HepG2 (cell line): Measurements from ENCODE around the gene WARS2. TPM values are rescaled to one million over a fixed set of nuclear protein-coding genes. Genes with fewer than 3 reads are reported as not detected.

Experiments used
- ATAC-seq: fragments of 200-7000 bp; cut with Tn5 transposase; 3 replicates; pipeline ENCODE4 v1.9.1; 2020; ENCODE audit warnings: mild to moderate bottlenecking, moderate library complexity
- BruUV-seq: library from RNA; stranded (reverse); fragments of 400-500 nt; replicated peaks from 2 replicates; lab custom pipeline; 2021; lab: Mats Ljungman, UMichigan
- CTCF ChIA-PET: fragments of 300-600 bp; formaldehyde crosslinking; extraction: SDS; loops from one replicate; lab custom pipeline; 2021; ENCODE audit warnings: low total read pairs, inconsistent platforms, low intra/inter-chr PET ratio; lab: Yijun Ruan, JAX
- POLR2A ChIA-PET: fragments of 350-600 bp; sonication (Branson Sonifier 250); formaldehyde crosslinking; loops from one replicate; lab custom pipeline; 2020; ENCODE audit warnings: antibody characterized with exemption, inconsistent platforms; lab: Yijun Ruan, JAX
- DNase-seq: peaks from one replicate; pipeline ENCODE4 v3.0.0-alpha.2; 2015; ENCODE audit warnings: low spot score
- FAIRE-seq: peaks from 3 replicates; lab custom pipeline; 2011; peaks lifted over from hg19 to GRCh38; lab: Jason Lieb, UNC
- H2AFZ ChIP-seq: one replicate; pipeline ENCODE4 v1.6.1; 2011; ENCODE audit warnings: low read length, inconsistent platforms
- H3K27ac ChIP-seq: fragments of 300-600 bp; 3 replicates; pipeline ENCODE4 v1.8.0; 2011; ENCODE audit warnings: mixed run types, mild to moderate bottlenecking, mixed read lengths, low read length, inconsistent platforms; ENCODE audit not compliant: insufficient read depth; ENCODE audit errors: extremely low read length
- H3K27me3 ChIP-seq, 2 experiments: fragments of 200-600 bp in 1 of 2; 2 replicates in 1 of 2; 3 replicates in 1 of 2; pipeline versions ENCODE4 v1.6.0 to v1.8.0; 2011; ENCODE audit warnings: low read length in 2 of 2, mild to moderate bottlenecking in 2 of 2, moderate library complexity in 2 of 2, inconsistent platforms in 1 of 2; ENCODE audit not compliant: insufficient read depth in 2 of 2, control insufficient read depth in 1 of 2
- H3K36me3 ChIP-seq, 2 experiments: fragments of 200-600 bp in 1 of 2; replicated peaks in 1 of 2; 2 replicates in 1 of 2; 3 replicates in 1 of 2; pipeline versions ENCODE4 v1.5.1 to v1.8.0; 2011; ENCODE audit warnings: low read length in 2 of 2, inconsistent platforms in 1 of 2; ENCODE audit not compliant: insufficient read depth in 2 of 2, control insufficient read depth in 1 of 2
- H3K4me1 ChIP-seq: 2 replicates; pipeline ENCODE4 v1.5.1; 2012; ENCODE audit warnings: low read length, inconsistent platforms; ENCODE audit not compliant: insufficient read depth
- H3K4me2 ChIP-seq: 2 replicates; pipeline ENCODE4 v1.6.0; 2011; ENCODE audit warnings: low read depth, low read length, inconsistent platforms
- H3K4me3 ChIP-seq, 3 experiments: fragments of 200-600 bp in 1 of 3; sonication (generic), shearing (Covaris generic) in 1 of 3; replicated peaks in 1 of 3; 2 replicates each; pipeline ENCODE4 v1.5.1; 2011 to 2016; ENCODE audit warnings: low read length in 3 of 3, inconsistent platforms in 2 of 3, low read depth in 2 of 3, mild to moderate bottlenecking in 2 of 3, control low read depth in 1 of 3, mixed read lengths in 1 of 3; ENCODE audit not compliant: insufficient read depth in 1 of 3
- H3K79me2 ChIP-seq: one replicate; pipeline ENCODE4 v1.6.1; 2011; ENCODE audit warnings: low read length, inconsistent platforms; ENCODE audit not compliant: insufficient read depth
- H3K9ac ChIP-seq: 2 replicates; pipeline ENCODE4 v1.6.0; 2011; ENCODE audit warnings: mild to moderate bottlenecking, low read depth, low read length, inconsistent platforms; ENCODE audit not compliant: insufficient read depth
- H3K9me3 ChIP-seq: 2 replicates; pipeline ENCODE4 v1.5.1; 2012; ENCODE audit warnings: mild to moderate bottlenecking, low read length
- H4K20me1 ChIP-seq: 2 replicates; pipeline ENCODE4 v1.6.0; 2011; ENCODE audit warnings: inconsistent platforms, mild to moderate bottlenecking, low read length, moderate library complexity; ENCODE audit not compliant: insufficient read depth
- ARID2 ChIP-seq: sonication (generic); formaldehyde crosslinking; IDR thresholded peaks from 2 replicates; pipeline ENCODE4 v1.8.1; 2022; ENCODE audit warnings: mild to moderate bottlenecking, missing genetic modification reagents, borderline replicate concordance
- POGZ ChIP-seq: sonication (generic); formaldehyde crosslinking; IDR thresholded peaks from 2 replicates; pipeline ENCODE4 v1.4.0; 2020; ENCODE audit warnings: mild to moderate bottlenecking, missing genetic modification reagents
- RAD21 ChIP-seq: fragments of 450-650 bp; formaldehyde crosslinking; IDR thresholded peaks from 2 replicates; pipeline ENCODE4 v1.5.0; 2020; ENCODE audit warnings: mild to moderate bottlenecking
- RFX1 ChIP-seq: fragments of 450-650 bp; IDR thresholded peaks from 2 replicates; pipeline ENCODE4 v1.6.1; 2017
- RFXAP ChIP-seq: sonication (generic); formaldehyde crosslinking; IDR thresholded peaks from 2 replicates; pipeline ENCODE4 v1.4.0; 2020; ENCODE audit warnings: missing genetic modification reagents, borderline replicate concordance
- RNF2 ChIP-seq: fragments of 450-650 bp; conservative IDR thresholded peaks from 2 replicates; pipeline ENCODE4 v1.6.1; 2016; ENCODE audit warnings: low read depth
- SETDB1 ChIP-seq: sonication (generic); formaldehyde crosslinking; IDR thresholded peaks from 2 replicates; pipeline ENCODE4 v1.5.1; 2020; ENCODE audit warnings: missing genetic modification reagents, mild to moderate bottlenecking, borderline replicate concordance
- U2AF1 ChIP-seq: fragments of 200-400 bp; formaldehyde crosslinking; optimal IDR thresholded peaks from 2 replicates; pipeline ENCODE3; 2017; ENCODE audit warnings: mild to moderate bottlenecking, low read depth, low read length
- ZBTB38 ChIP-seq: sonication (generic); formaldehyde crosslinking; IDR thresholded peaks from 2 replicates; pipeline ENCODE4 v1.5.1; 2020; ENCODE audit warnings: mild to moderate bottlenecking, missing genetic modification reagents
- ZNF34 ChIP-seq: sonication (generic); formaldehyde crosslinking; IDR thresholded peaks from 2 replicates; pipeline ENCODE4 v1.4.0; 2020; ENCODE audit warnings: mild to moderate bottlenecking, missing genetic modification reagents, borderline replicate concordance
- ZNF615 ChIP-seq: sonication (generic); formaldehyde crosslinking; IDR thresholded peaks from 2 replicates; pipeline ENCODE4 v1.5.0; 2020; ENCODE audit warnings: mild to moderate bottlenecking, missing genetic modification reagents, borderline replicate concordance
- ZNF75D ChIP-seq: sonication (generic); formaldehyde crosslinking; IDR thresholded peaks from 2 replicates; pipeline ENCODE4 v1.8.1; 2023; ENCODE audit warnings: missing genetic modification reagents, mild to moderate bottlenecking, borderline replicate concordance
- ZNF850 ChIP-seq: sonication (generic); formaldehyde crosslinking; conservative IDR thresholded peaks from 2 replicates; pipeline ENCODE4 v1.9.0; 2021; ENCODE audit warnings: mild to moderate bottlenecking, missing genetic modification reagents
- WGBS: methylation state at CpG from one replicate; pipeline ENCODE4 v1.1.6; 2017; ENCODE audit warnings: low lambda C conversion rate; 5-methylcytosine and 5-hydroxymethylcytosine counted together
- in situ Hi-C: cut with HindIII; loops from 2 replicates; pipeline ENCODE4 v1.10.0; 2017; ENCODE audit warnings: low pct_unique_long_range_greater_than_20kb; ENCODE audit not compliant: extremely low pct_ligation_motif_present
- intact Hi-C: fragments of 100-400 bp; cut with micrococcal nuclease; formaldehyde crosslinking; loops from one replicate; pipeline ENCODE4 v1.10.0; 2022; ENCODE audit not compliant: unreplicated experiment
- polyA plus RNA-seq, 8 experiments: library from polyadenylated mRNA; depleted of rRNA in 3 of 8; stranded (reverse) in 7 of 8; unstranded in 1 of 8; fragments of >200 nt; fragmentation: Illumina TruSeq in 4 of 8; extraction: Trizol in 4 of 8; gene quantifications; 2 replicates each; pipeline versions ENCODE4 v1.2.1 to v1.2.3, GENCODE V29; 2011 to 2016; ENCODE audit warnings: low read depth in 4 of 8, missing spikeins in 1 of 8, mixed read lengths in 1 of 8; ENCODE audit not compliant: insufficient read depth in 1 of 8
- total RNA-seq, 5 experiments: library from RNA; depleted of rRNA; stranded (reverse); fragments of >200 nt; fragmentation: Illumina TruSeq; extraction: Trizol; gene quantifications; 2 replicates each; pipeline ENCODE4 v1.2.3, GENCODE V29; 2016; ENCODE audit warnings: low read depth in 1 of 5
- TF ChIP-seq, protein P1 (sequence below): sonication (generic); formaldehyde crosslinking; IDR thresholded peaks from 2 replicates; pipeline ENCODE4 v1.5.0; 2020; ENCODE audit warnings: mild to moderate bottlenecking, missing genetic modification reagents
- TF ChIP-seq, protein P2 (sequence below), 2 experiments: sonication (generic) in 1 of 2; formaldehyde crosslinking in 1 of 2; IDR thresholded peaks; 2 replicates each; pipeline versions ENCODE4 v1.4.0 to v1.6.1; 2016 to 2020; ENCODE audit warnings: borderline replicate concordance in 1 of 2, low read depth in 1 of 2, mild to moderate bottlenecking in 1 of 2, missing genetic modification reagents in 1 of 2

Gene WARS2
- total and polyA plus RNA-seq, 2 of the 13 experiments (the other 11 are each of a cell fraction or from before 2014, with no cell fraction given), result 12.4 to 18.8 TPM

DNA sequence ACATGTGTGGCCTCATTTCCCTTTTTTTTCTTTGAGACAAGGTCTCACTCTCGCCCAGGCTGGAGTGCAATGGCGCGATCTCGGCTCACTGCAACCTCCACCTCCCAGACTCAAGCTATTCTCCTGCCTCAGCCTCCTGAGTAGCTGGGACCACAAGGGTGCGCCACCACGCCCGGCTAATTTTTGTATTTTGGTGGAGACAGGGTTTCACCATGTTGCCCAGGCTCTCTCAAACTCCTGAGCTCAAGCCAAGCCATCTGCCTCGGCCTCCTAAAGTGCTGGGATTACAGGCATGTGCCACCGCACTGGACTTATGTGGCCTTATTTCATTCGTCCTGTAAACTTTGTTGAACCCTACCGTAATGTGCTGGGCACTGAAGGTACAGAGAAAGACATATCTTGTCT lies 569 bp upstream of the WARS2 start (continued):
- TF ChIP-seq, protein P1, sequence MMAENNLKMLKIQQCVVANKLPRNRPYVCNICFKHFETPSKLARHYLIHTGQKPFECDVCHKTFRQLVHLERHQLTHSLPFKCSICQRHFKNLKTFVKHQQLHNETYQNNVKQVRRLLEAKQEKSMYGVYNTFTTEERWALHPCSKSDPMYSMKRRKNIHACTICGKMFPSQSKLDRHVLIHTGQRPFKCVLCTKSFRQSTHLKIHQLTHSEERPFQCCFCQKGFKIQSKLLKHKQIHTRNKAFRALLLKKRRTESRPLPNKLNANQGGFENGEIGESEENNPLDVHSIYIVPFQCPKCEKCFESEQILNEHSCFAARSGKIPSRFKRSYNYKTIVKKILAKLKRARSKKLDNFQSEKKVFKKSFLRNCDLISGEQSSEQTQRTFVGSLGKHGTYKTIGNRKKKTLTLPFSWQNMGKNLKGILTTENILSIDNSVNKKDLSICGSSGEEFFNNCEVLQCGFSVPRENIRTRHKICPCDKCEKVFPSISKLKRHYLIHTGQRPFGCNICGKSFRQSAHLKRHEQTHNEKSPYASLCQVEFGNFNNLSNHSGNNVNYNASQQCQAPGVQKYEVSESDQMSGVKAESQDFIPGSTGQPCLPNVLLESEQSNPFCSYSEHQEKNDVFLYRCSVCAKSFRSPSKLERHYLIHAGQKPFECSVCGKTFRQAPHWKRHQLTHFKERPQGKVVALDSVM (CRISPR knock-in tag), result peak; percentile 96
- 0 out of 2 replicates have a peak, but pooled peaks have one; percentile 47 for TF ChIP-seq ZNF615
- TF ChIP-seq ZBTB38 (CRISPR knock-in tag), result 0 out of 2 replicates have a peak, but pooled peaks have one; percentile 35
- 0 out of 2 replicates have a peak, but pooled peaks have one; percentile 68 for TF ChIP-seq ZNF850 (CRISPR knock-in tag)
- no peak for TF ChIP-seq SETDB1 (CRISPR knock-in tag)
- TF ChIP-seq RNF2, result 0 out of 2 replicates have a peak, but pooled peaks have one; percentile 9
- peak; percentile 30; the same call in 1 of the 2 replicates for TF ChIP-seq RFXAP (CRISPR knock-in tag)
- TF ChIP-seq POGZ, result 0 out of 2 replicates have a peak, but pooled peaks have one; percentile 41
- 0 out of 2 replicates have a peak, but pooled peaks have one; percentile 2 for TF ChIP-seq RFX1

DNA sequence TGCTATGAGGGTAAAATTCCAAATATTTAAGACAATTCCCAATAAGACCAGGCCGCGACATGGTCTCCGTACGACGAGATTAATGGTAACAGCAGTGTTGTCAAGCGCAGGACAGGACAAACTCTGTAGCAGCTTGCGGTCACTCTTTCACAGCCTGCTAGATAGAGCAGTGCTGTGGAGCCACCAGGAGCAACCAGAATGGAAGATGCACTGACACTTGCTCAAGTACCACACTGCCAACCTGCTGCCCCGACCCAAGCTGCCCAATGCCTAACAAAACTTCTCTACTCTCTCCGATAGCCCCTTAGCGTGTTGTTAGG lies 636 bp downstream of the WARS2 start:
- H3K9me3 ChIP-seq, result no peaks in the 10 kb centered on the region
- H3K27ac ChIP-seq, result peak overlapping the region; percentile 91
- peak; percentile 61 for ATAC-seq
- 2% methylated on average over 10 of the region's 10 CpGs for WGBS
- no TSS peak for BruUV-seq
- H3K79me2 ChIP-seq, result peaks cover 33% of the 10 kb centered on the region
- peak overlapping the region; percentile 84 for H3K9ac ChIP-seq
- CTCF ChIA-PET, result no interaction called here
- intact Hi-C loops, result loop anchor here (10.0 kb wide), 1 partner anchor 175 kb away; no protein-coding TSS in a partner anchor
- POLR2A ChIA-PET, result interaction anchor here (0.9 to 1.8 kb wide), 3 partner anchors 17 to 181 kb away, joined by 3 to 7 read pairs (median 3); no protein-coding TSS in a partner anchor
- H3K27me3 ChIP-seq, result no peaks in the 10 kb centered on the region
- H4K20me1 ChIP-seq, result no peaks in the 10 kb centered on the region
- peak overlapping the region; percentile 75 to 85 (median 75) for H3K4me3 ChIP-seq
- in situ Hi-C loops, result no loop called here
- H3K36me3 ChIP-seq, result no peaks in the 10 kb centered on the region
- H3K4me2 ChIP-seq, result peak overlapping the region; percentile 85
- peak overlapping the region; percentile 38 for H2AFZ ChIP-seq
- peaks cover 34% of the 10 kb centered on the region for H3K4me1 ChIP-seq
- DNase-seq, result no peak
- no peak for FAIRE-seq
- TF ChIP-seq RAD21, result no peak
- TF ChIP-seq ARID2 (CRISPR knock-in tag), result no peak
- peak; percentile 51; the same call in 1 of the 2 replicates for TF ChIP-seq ZNF34 (CRISPR knock-in tag)
- peak; percentile 16 for TF ChIP-seq U2AF1
- TF ChIP-seq, protein P2, sequence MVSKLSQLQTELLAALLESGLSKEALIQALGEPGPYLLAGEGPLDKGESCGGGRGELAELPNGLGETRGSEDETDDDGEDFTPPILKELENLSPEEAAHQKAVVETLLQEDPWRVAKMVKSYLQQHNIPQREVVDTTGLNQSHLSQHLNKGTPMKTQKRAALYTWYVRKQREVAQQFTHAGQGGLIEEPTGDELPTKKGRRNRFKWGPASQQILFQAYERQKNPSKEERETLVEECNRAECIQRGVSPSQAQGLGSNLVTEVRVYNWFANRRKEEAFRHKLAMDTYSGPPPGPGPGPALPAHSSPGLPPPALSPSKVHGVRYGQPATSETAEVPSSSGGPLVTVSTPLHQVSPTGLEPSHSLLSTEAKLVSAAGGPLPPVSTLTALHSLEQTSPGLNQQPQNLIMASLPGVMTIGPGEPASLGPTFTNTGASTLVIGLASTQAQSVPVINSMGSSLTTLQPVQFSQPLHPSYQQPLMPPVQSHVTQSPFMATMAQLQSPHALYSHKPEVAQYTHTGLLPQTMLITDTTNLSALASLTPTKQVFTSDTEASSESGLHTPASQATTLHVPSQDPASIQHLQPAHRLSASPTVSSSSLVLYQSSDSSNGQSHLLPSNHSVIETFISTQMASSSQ (IDR thresholded peaks at IDR 0.05; ENCODE audit: low read depth), result no peak
- TF ChIP-seq, protein P2 (CRISPR knock-in tag; IDR thresholded peaks at IDR 0.05; ENCODE audit: borderline replicate concordance), result 0 out of 2 replicates have a peak, but pooled peaks have one; percentile 12
- no peak for TF ChIP-seq ZNF75D (CRISPR knock-in tag)
